Medulla oblongata (tissue), 1 donor: ENCODE results near the gene FGF1.

Source experiments
- DNase-seq: peaks from one replicate; pipeline ENCODE4 v3.0.0-alpha.2; 2015; ENCODE audit errors: extremely low spot score

Gene FGF1

GRCh38 chr5:142585451-142585850 is 100.4 kb downstream of the FGF1 start:
- no peak for DNase-seq

GRCh38 chr5:142584891-142585290 is 101.0 kb downstream of the FGF1 start:
- peak; percentile 25 for DNase-seq

DNA sequence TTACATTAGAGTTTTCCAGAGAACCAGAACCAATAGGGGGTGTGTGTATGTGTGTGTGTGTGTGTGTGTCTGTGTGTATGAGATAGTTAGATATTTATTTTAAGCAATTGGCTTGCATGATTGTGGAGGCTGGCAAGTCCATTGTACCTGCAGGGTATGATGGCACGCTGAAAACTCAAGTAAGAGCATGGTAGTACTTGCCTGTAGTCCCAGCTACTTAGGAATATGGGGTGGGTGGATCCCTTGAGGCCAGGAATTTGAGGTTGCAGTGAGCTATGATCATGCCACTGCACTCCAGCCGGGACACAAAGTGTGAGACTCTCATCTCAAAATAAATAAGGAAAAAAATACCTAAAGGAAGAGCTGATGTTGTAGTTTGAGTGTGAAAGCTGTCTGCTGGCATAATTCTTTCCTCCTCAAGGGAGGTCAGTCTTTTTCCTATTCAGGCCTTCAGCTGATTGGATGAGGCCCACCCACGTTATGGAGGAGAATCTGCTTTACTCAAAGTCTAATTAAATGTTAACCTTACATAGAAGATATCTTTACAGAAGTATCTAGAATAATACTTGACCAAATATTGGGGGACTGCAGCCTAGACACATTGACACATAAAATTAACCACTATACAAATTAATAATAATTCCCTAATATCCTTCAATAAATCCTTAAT is 107.6 kb downstream of the FGF1 start:
- no peak for DNase-seq

- DNase-seq = no peak
Measured at GRCh38 chr5:142576804-142577203, 109.1 kb downstream of the FGF1 start.

- no peak for DNase-seq
Measured at GRCh38 chr5:142576303-142576702, 109.6 kb downstream of the FGF1 start.

DNA sequence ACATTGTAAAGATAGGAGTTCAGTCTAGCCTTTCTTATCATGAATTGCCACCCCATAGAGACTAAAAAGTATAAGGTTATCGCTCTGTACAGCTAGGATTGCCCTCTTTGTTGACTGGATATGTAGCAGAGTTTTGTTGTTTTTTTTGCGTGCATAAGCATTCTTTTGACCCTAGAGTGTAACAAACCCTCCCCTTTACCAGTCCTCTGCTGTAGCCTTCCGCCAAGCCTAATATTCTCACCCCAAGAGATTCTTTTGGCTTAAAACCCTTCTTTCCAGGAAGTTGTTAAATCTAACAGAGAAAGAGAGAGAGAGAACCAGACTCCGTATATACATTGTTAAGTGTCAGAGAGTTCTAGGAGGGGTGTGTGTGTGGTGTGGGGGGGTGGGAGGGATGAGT is 113.9 kb downstream of the FGF1 start:
- no peak for DNase-seq

- DNase-seq = no peak
Measured at GRCh38 chr5:142571371-142571770, 114.5 kb downstream of the FGF1 start.

DNA sequence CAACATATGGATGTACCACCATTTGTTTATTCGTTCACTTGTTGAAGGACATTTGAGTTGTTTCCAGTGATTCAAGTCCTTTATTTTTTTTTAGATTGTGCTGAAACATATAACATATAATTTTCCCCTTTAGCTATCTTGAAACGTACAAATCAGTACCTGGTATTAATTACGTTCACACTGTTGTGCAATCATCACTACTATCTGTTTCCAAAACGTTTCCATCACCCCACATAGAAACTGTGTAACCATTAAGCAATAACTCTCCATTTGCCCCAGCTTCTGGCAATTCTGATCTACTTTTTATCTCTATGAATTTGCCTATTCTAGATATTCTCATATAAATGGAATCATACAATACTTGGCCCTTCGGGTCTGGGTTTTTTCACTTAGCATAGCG is 116.0 kb downstream of the FGF1 start:
- DNase-seq = no peak

DNA sequence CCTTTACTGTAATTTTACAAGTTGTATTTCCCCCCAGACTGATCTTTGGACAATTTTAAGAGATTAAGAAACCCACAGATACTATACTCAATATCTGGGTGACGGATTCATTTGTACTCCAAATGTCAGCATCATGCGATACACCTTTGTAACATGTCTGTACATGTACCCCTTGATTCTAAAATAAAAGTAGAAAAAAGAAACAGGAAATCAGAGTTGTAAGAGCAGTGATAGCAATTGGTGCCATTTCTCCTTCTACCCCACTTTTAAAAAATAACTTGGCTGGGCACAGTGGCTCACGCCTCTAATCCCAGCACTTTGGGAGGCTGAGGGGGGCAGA is 116.9 kb downstream of the FGF1 start:
- DNase-seq = no peak

- no peak for DNase-seq
Measured at GRCh38 chr5:142568283-142568995, 117.5 kb downstream of the FGF1 start.

DNA sequence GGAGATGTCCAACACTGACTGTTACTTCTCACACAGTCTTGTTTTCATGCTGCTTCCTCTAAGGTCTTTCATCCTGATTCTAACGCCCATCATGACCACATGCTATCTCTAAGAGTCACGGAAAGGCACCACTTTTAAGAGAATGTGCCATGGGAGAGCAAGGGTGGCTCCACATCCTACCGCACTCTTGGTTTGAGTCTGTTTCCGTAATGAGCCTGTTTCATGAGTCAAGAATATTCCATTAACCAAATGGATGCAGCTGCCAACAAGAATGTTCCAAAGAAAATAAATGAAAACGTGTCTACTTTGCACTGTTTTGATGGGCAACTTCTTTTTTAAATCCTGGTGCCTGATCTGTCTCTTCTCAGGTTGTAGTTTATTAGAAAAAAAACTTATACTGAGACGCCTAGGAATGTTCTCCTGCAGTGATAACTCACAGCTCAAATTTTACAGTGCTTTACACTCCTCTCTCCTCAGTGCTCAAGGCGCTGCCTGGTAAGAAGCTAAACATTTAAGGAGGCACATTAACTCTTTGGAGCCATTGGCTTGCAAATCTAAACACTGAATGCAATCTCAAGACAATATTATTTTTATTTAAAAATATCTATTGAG is 124.3 kb downstream of the FGF1 start:
- no peak for DNase-seq

- no peak for DNase-seq
Measured at GRCh38 chr5:142561029-142561428, 124.9 kb downstream of the FGF1 start.

GRCh38 chr5:142552107-142552506 is 133.8 kb downstream of the FGF1 start:
- DNase-seq = no peak

DNA sequence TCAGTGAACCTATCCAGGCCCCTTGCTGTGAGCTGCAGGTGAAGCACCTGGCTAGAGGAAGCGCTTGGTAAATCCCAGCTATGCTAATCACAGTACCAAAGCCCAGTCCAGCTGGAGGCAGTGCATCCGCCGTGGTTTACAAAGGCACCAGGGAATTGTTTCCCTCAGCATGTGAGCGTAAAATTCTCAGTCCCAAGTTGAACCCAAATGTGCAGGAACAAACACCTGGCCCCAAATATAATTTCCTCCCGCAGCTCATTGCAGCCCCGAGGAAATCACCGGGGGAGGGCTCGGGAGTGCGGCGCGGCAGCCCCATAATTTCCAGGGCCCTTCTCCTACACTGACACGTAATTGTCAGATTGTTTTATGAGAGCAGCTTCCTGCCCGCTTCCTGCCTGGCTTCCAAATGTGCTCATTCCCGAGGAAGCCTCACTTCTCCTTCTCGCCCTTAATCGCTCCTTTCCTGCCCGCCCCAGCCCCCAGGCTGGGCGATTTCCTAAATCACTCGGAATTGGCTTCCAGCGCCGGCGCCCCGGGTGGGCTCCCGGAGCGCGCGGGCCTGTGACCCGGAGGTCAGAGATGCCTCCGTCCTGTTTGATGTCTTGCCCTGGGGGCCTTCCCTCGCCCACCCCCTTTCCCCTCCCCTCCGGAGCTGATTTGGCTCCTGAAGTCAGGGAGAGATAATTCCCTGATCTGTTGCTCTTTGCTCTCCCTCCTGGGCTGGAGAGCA is 134.4 kb downstream of the FGF1 start:
- DNase-seq = no peak

- DNase-seq = no peak
Measured at GRCh38 chr5:142550471-142550870, 135.4 kb downstream of the FGF1 start.

DNA sequence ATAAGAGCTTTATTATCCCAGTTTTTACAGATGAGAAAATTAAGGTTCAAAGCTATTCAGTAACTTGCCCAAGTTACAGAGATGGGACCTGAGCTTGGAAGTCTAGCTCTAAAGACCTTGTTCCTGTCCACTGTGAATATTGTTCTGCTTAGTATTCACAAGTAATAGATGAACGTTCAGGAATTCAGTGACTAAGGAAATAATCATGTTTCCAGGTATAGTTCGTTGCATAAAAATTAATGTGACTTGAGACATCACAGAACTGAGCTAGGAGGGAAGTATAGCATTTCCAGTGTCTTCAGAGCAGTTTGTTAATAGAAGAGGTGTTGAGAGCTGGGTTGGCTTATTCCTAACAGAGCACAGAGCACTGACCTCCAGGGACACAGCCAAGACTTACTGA is 136.1 kb downstream of the FGF1 start:
- DNase-seq = no peak

- peak; percentile 84 for DNase-seq
Measured at GRCh38 chr5:142548739-142549275, 137.1 kb downstream of the FGF1 start.

- DNase-seq = no peak
Measured at GRCh38 chr5:142547445-142548380, 138.2 kb downstream of the FGF1 start.

GRCh38 chr5:142545650-142546322 is 140.1 kb downstream of the FGF1 start:
- DNase-seq = no peak

DNA sequence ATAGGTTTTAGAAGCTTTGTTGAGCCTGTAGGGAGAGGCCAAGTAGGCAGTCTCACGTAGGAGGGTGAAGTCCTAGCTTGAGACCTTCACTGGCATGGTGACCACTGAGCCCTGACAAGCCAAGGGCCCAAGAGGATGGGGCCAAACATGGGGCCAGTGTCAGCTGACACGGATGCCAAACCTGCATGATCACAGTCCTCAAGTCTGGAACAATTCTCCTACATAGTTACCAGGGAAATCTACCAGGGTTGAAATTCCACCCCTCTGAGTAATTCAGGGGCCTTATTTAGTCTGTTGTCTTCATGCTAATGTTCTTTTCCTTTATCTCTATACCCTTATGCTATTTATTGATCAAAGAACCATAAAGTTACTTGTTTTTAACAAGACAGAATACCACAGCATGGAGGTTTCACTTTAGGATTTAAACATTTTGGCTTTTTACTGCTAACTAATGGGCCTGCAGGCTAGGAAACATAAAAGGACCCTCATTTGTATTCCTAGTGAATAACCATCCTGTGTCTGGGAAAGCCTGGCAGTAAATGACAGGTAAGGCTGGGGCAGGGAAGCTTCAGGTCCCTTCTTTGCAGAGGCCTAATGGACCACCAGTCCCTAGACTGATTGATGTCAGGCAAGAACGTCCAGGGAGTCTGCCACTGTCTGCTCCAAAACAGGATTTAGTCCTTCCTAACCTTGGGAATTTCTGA is 140.8 kb downstream of the FGF1 start:
- no peak for DNase-seq
